Liver (tissue), 9 donors: Measurements from ENCODE around the gene ACOT11. TPM values are rescaled to one million over a fixed set of nuclear protein-coding genes. Genes with fewer than 3 reads are reported as not detected.

Source experiments
- DNase-seq: peaks from one replicate; pipeline ENCODE4 v3.0.0-alpha.2; 2017; ENCODE audit warnings: low spot score
- H3K27ac ChIP-seq, 2 donors: one replicate each; pipeline ENCODE4 v1.7.0; 2013; ENCODE audit warnings: inconsistent platforms in 2 of 2, low read length in 2 of 2, control low read depth in 1 of 2, low read depth in 1 of 2, mild to moderate bottlenecking in 1 of 2
- H3K27me3 ChIP-seq, 4 donors: one replicate each; pipeline versions ENCODE4 v1.6.1 to v1.7.0; 2013; ENCODE audit warnings: low read length in 3 of 4, inconsistent platforms in 1 of 4, mild to moderate bottlenecking in 1 of 4, moderate library complexity in 1 of 4; ENCODE audit not compliant: control insufficient read depth in 4 of 4, insufficient read depth in 4 of 4
- H3K36me3 ChIP-seq, 4 donors: one replicate each; pipeline versions ENCODE4 v1.6.1 to v1.7.0; 2013; ENCODE audit warnings: low read length in 3 of 4, mild to moderate bottlenecking in 3 of 4, low read depth in 1 of 4, moderate library complexity in 1 of 4; ENCODE audit not compliant: control insufficient read depth in 4 of 4, insufficient read depth in 3 of 4
- H3K4me1 ChIP-seq, 4 donors: one replicate each; pipeline versions ENCODE4 v1.6.1 to v1.7.0; 2013; ENCODE audit warnings: low read length in 3 of 4, mild to moderate bottlenecking in 3 of 4, moderate library complexity in 1 of 4; ENCODE audit not compliant: control insufficient read depth in 4 of 4, insufficient read depth in 4 of 4
- H3K4me3 ChIP-seq, 3 donors: one replicate each; pipeline versions ENCODE4 v1.6.1 to v1.7.0; 2013; ENCODE audit warnings: low read length in 3 of 3, control low read depth in 1 of 3, low read depth in 1 of 3, mild to moderate bottlenecking in 1 of 3
- H3K9ac ChIP-seq, 2 donors: one replicate each; pipeline ENCODE4 v1.7.0; 2013; ENCODE audit warnings: low read length in 2 of 2, mild to moderate bottlenecking in 2 of 2, moderate library complexity in 2 of 2, control low read depth in 1 of 2, low read depth in 1 of 2
- H3K9me3 ChIP-seq, 4 donors: one replicate each; pipeline versions ENCODE4 v1.6.1 to v1.7.0; 2013; ENCODE audit warnings: low read length in 3 of 4; ENCODE audit not compliant: control insufficient read depth in 4 of 4
- EGR1 ChIP-seq, 2 donors: IDR thresholded peaks; 2 replicates each; pipeline ENCODE4 v1.6.1; 2016 to 2018; ENCODE audit warnings: antibody characterized with exemption in 2 of 2, low read depth in 2 of 2
- FOXA1 ChIP-seq: IDR thresholded peaks from 2 replicates; pipeline ENCODE4 v1.6.1; 2016; ENCODE audit warnings: antibody characterized with exemption
- GABPA ChIP-seq, 2 donors: IDR thresholded peaks in 1 of 2; conservative IDR thresholded peaks in 1 of 2; 2 replicates each; pipeline ENCODE4 v1.6.1; 2016; ENCODE audit warnings: antibody characterized with exemption in 2 of 2, mild to moderate bottlenecking in 1 of 2, moderate library complexity in 1 of 2
- HNF4A ChIP-seq, 2 donors: conservative IDR thresholded peaks; 2 replicates each; pipeline ENCODE4 v1.6.1; 2016; ENCODE audit warnings: antibody characterized with exemption in 2 of 2, mild to moderate bottlenecking in 2 of 2
- HNF4G ChIP-seq: IDR thresholded peaks from 2 replicates; pipeline ENCODE4 v1.6.1; 2016; ENCODE audit warnings: antibody characterized with exemption
- JUND ChIP-seq, 2 donors: IDR thresholded peaks; 2 replicates each; pipeline ENCODE4 v1.6.1; 2016; ENCODE audit warnings: antibody characterized with exemption in 2 of 2
- NR2F2 ChIP-seq: IDR thresholded peaks from 2 replicates; pipeline ENCODE4 v1.6.1; 2016; ENCODE audit warnings: antibody characterized with exemption
- RAD21 ChIP-seq, 2 donors: IDR thresholded peaks; 2 replicates each; pipeline ENCODE4 v1.6.1; 2016; ENCODE audit warnings: antibody characterized with exemption in 2 of 2, mild to moderate bottlenecking in 2 of 2
- RXRA ChIP-seq, 2 donors: IDR thresholded peaks; 2 replicates each; pipeline ENCODE4 v1.6.1; 2017 to 2018; ENCODE audit warnings: antibody characterized with exemption in 2 of 2, mild to moderate bottlenecking in 1 of 2
- SP1 ChIP-seq: IDR thresholded peaks from 2 replicates; pipeline ENCODE4 v1.6.1; 2018; ENCODE audit warnings: antibody characterized with exemption, mild to moderate bottlenecking
- TAF1 ChIP-seq: conservative IDR thresholded peaks from 2 replicates; pipeline ENCODE4 v1.6.1; 2016; ENCODE audit warnings: antibody characterized with exemption, mild to moderate bottlenecking
- YY1 ChIP-seq: IDR thresholded peaks from 2 replicates; pipeline ENCODE4 v1.6.1; 2016; ENCODE audit warnings: antibody characterized with exemption, mild to moderate bottlenecking
- WGBS: extraction: QIAGEN DNeasy Blood & Tissue Kit; methylation state at CpG from one replicate; pipeline ENCODE4 v1.1.7; 2013; 5-methylcytosine and 5-hydroxymethylcytosine counted together
- polyA plus RNA-seq, 2 donors: library from polyadenylated mRNA; stranded (reverse) in 1 of 2; unstranded in 1 of 2; fragments of 200-250 nt in 1 of 2; fragments of >200 nt in 1 of 2; fragmentation: Nextera tagmentation in 1 of 2; extraction: Ambion mirVana in 1 of 2; gene quantifications; one replicate each; pipeline versions ENCODE4 v1.2.1 to v1.2.3, GENCODE V29; 2013 to 2015
- total RNA-seq, 2 donors: library from RNA; depleted of rRNA; stranded (reverse); fragments of >200 nt; gene quantifications; one replicate each; pipeline ENCODE4 v1.2.3, GENCODE V29; 2014
- TF ChIP-seq, protein P1 (sequence below): IDR thresholded peaks from 2 replicates; pipeline ENCODE4 v1.6.1; 2016; ENCODE audit warnings: antibody characterized with exemption
- TF ChIP-seq, protein P2 (sequence below): IDR thresholded peaks from 2 replicates; pipeline ENCODE4 v1.6.1; 2016; ENCODE audit warnings: antibody characterized with exemption, mild to moderate bottlenecking
- TF ChIP-seq, protein P3 (sequence below): IDR thresholded peaks from 2 replicates; pipeline ENCODE4 v1.6.1; 2016; ENCODE audit warnings: antibody characterized with exemption
- TF ChIP-seq, protein P4 (sequence below): IDR thresholded peaks from 2 replicates; pipeline ENCODE4 v1.6.1; 2016; ENCODE audit warnings: antibody characterized with exemption
- TF ChIP-seq, protein P5 (sequence below): fragments of 150-350 bp; IDR thresholded peaks from 2 replicates; pipeline ENCODE4 v1.5.1; 2017; ENCODE audit warnings: improper control_type of control experiment, low read depth, low read length; ENCODE audit not compliant: missing input control
- donor health status: healthy.
- donor health status: healthy.
- donor health status: healthy.
- donor health status: healthy.
- donor health status: healthy.

Gene ACOT11
- total and polyA plus RNA-seq, 4 donors, result 0.13 to 1.1 (median 0.50) TPM

DNA sequence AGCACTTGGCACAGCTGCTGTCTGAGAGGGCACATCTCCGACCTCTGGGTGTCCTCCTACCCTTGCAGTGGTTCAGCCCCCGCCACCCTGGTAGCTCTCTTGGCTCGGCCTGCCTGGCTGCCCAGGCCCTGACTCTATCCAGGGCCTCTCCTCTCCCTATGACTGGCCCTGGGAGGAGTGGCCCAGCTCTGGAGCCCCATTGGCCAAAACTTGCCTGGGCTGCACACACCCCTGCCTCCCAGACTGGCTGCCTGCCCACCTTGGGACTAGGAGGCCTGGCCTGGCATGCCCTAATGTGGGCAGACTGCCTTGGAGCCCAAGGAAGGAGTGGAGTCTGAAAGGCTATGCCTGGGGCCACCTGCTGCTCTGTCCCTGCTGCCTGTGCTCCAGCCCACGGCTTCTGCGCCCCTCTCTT is 33.6 kb downstream of the ACOT11 start:
- H3K9ac ChIP-seq, result no peak overlapping the region
- TF ChIP-seq, protein P1, sequence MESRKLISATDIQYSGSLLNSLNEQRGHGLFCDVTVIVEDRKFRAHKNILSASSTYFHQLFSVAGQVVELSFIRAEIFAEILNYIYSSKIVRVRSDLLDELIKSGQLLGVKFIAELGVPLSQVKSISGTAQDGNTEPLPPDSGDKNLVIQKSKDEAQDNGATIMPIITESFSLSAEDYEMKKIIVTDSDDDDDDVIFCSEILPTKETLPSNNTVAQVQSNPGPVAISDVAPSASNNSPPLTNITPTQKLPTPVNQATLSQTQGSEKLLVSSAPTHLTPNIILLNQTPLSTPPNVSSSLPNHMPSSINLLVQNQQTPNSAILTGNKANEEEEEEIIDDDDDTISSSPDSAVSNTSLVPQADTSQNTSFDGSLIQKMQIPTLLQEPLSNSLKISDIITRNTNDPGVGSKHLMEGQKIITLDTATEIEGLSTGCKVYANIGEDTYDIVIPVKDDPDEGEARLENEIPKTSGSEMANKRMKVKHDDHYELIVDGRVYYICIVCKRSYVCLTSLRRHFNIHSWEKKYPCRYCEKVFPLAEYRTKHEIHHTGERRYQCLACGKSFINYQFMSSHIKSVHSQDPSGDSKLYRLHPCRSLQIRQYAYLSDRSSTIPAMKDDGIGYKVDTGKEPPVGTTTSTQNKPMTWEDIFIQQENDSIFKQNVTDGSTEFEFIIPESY, result no peak
- TF ChIP-seq, protein P2, sequence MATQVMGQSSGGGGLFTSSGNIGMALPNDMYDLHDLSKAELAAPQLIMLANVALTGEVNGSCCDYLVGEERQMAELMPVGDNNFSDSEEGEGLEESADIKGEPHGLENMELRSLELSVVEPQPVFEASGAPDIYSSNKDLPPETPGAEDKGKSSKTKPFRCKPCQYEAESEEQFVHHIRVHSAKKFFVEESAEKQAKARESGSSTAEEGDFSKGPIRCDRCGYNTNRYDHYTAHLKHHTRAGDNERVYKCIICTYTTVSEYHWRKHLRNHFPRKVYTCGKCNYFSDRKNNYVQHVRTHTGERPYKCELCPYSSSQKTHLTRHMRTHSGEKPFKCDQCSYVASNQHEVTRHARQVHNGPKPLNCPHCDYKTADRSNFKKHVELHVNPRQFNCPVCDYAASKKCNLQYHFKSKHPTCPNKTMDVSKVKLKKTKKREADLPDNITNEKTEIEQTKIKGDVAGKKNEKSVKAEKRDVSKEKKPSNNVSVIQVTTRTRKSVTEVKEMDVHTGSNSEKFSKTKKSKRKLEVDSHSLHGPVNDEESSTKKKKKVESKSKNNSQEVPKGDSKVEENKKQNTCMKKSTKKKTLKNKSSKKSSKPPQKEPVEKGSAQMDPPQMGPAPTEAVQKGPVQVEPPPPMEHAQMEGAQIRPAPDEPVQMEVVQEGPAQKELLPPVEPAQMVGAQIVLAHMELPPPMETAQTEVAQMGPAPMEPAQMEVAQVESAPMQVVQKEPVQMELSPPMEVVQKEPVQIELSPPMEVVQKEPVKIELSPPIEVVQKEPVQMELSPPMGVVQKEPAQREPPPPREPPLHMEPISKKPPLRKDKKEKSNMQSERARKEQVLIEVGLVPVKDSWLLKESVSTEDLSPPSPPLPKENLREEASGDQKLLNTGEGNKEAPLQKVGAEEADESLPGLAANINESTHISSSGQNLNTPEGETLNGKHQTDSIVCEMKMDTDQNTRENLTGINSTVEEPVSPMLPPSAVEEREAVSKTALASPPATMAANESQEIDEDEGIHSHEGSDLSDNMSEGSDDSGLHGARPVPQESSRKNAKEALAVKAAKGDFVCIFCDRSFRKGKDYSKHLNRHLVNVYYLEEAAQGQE, result peak; percentile 83
- TF ChIP-seq RAD21 (IDR thresholded peaks at IDR 0.05), result peak; percentile 68 to 70
- peak; percentile 85 to 86 for TF ChIP-seq JUND (IDR thresholded peaks at IDR 0.05)
- peak; percentile 66 to 78 for TF ChIP-seq HNF4A (conservative IDR thresholded peaks at IDR 0.05)
- peak in 1 of 2 donors; percentile 23 for TF ChIP-seq EGR1 (IDR thresholded peaks at IDR 0.05; ENCODE audit: low read depth in 2 of 2)
- TF ChIP-seq RXRA (IDR thresholded peaks at IDR 0.05), result peak; percentile 91 to 92
- TF ChIP-seq YY1, result peak; percentile 81
- TF ChIP-seq FOXA1, result peak; percentile 26
- TF ChIP-seq NR2F2, result peak; percentile 71
- TF ChIP-seq, protein P3, sequence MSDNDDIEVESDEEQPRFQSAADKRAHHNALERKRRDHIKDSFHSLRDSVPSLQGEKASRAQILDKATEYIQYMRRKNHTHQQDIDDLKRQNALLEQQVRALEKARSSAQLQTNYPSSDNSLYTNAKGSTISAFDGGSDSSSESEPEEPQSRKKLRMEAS, result peak; percentile 68
- TF ChIP-seq, protein P4, sequence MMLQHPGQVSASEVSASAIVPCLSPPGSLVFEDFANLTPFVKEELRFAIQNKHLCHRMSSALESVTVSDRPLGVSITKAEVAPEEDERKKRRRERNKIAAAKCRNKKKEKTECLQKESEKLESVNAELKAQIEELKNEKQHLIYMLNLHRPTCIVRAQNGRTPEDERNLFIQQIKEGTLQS, result peak; percentile 43
- no peak for TF ChIP-seq TAF1
- TF ChIP-seq SP1, result peak; percentile 96
- TF ChIP-seq, protein P5, sequence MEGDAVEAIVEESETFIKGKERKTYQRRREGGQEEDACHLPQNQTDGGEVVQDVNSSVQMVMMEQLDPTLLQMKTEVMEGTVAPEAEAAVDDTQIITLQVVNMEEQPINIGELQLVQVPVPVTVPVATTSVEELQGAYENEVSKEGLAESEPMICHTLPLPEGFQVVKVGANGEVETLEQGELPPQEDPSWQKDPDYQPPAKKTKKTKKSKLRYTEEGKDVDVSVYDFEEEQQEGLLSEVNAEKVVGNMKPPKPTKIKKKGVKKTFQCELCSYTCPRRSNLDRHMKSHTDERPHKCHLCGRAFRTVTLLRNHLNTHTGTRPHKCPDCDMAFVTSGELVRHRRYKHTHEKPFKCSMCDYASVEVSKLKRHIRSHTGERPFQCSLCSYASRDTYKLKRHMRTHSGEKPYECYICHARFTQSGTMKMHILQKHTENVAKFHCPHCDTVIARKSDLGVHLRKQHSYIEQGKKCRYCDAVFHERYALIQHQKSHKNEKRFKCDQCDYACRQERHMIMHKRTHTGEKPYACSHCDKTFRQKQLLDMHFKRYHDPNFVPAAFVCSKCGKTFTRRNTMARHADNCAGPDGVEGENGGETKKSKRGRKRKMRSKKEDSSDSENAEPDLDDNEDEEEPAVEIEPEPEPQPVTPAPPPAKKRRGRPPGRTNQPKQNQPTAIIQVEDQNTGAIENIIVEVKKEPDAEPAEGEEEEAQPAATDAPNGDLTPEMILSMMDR, result no peak
- TF ChIP-seq HNF4G, result peak; percentile 4
- no peak for TF ChIP-seq GABPA (IDR thresholded peaks at IDR 0.05 in 1 of 2, conservative IDR thresholded peaks at IDR 0.05 in 1 of 2)
- H3K27me3 ChIP-seq, result no peaks in the 10 kb centered on the region
- no peaks in the 10 kb centered on the region for H3K9me3 ChIP-seq
- no peaks in the 10 kb centered on the region for H3K36me3 ChIP-seq
- H3K4me3 ChIP-seq, result no peak overlapping the region
- H3K4me1 ChIP-seq, result peaks cover 3 to 24% (median 15%) of the 10 kb centered on the region in 4 donors
- DNase-seq, result peak; percentile 50
- WGBS, result 34% methylated on average over 5 of the region's 5 CpGs
- H3K27ac ChIP-seq, result peak overlapping the region; percentile 68 to 71
